Measurements from ENCODE around the gene CDKN2A.

GRCh38 chr9:22035591-22036011 lies 41.4 kb upstream of the CDKN2A start:
- TF ChIP-seq CTCF (IDR thresholded peaks at IDR 0.05): no peak
- TF ChIP-seq SIN3A (IDR thresholded peaks at IDR 0.05; ENCODE audit: borderline replicate concordance, insufficient read depth, low read depth, low read length): no peak

Data from Panc1 (cell line).